NCI-H526 treated with DMSO at 0.1 percent for 48 hours (cell line): ENCODE results near the gene PSPH.
"Not testable (repeated sequence)": the region's sequence is repeated elsewhere in the genome, so short reads cannot be mapped to it uniquely, and the experiment has no call there.

Experiments used
- DNase-seq: peaks from one replicate; lab custom pipeline; 2025; lab: John Stamatoyannopoulos, UW

PSPH gene

GRCh38 chr7:56062382-56062781 lies 11.1 kb upstream of the PSPH start:
- DNase-seq, result no peak

- no peak for DNase-seq
Measured at GRCh38 chr7:56053993-56054392, 2.7 kb upstream of the PSPH start.

- no peak for DNase-seq
Measured at GRCh38 chr7:56053379-56053778, 2.1 kb upstream of the PSPH start.

- DNase-seq, result no peak
Measured at GRCh38 chr7:56051053-56051338, 248 bp downstream of the PSPH start.

- DNase-seq, result not testable (repeated sequence)
Measured at GRCh38 chr7:56048763-56049162, 2.5 kb downstream of the PSPH start.

GRCh38 chr7:56048245-56048644 lies 3.0 kb downstream of the PSPH start:
- DNase-seq, result no peak

GRCh38 chr7:56047446-56048116 lies 3.7 kb downstream of the PSPH start:
- not testable (repeated sequence) for DNase-seq

- no peak for DNase-seq
Measured at GRCh38 chr7:56046721-56047445, 4.4 kb downstream of the PSPH start.

- not testable (repeated sequence) for DNase-seq
Measured at GRCh38 chr7:56045758-56046157, 5.5 kb downstream of the PSPH start.

GRCh38 chr7:56040730-56041129 lies 10.5 kb downstream of the PSPH start:
- no peak for DNase-seq

GRCh38 chr7:56033671-56034432 lies 17.4 kb downstream of the PSPH start:
- peak; percentile 90 for DNase-seq

GRCh38 chr7:56032578-56032977 lies 18.7 kb downstream of the PSPH start:
- DNase-seq, result not testable (repeated sequence)

GRCh38 chr7:56031556-56031955 lies 19.7 kb downstream of the PSPH start:
- not testable (repeated sequence) for DNase-seq

- no peak for DNase-seq
Measured at GRCh38 chr7:56030340-56030739, 20.9 kb downstream of the PSPH start.

- DNase-seq, result no peak
Measured at GRCh38 chr7:56028942-56029630, 22.2 kb downstream of the PSPH start.

- no peak for DNase-seq
Measured at GRCh38 chr7:56026538-56026937, 24.7 kb downstream of the PSPH start.

- DNase-seq, result no peak
Measured at GRCh38 chr7:56023500-56023899, 27.7 kb downstream of the PSPH start.

- no peak for DNase-seq
Measured at GRCh38 chr7:56019501-56019900, 31.7 kb downstream of the PSPH start.

- DNase-seq, result not testable (repeated sequence)
Measured at GRCh38 chr7:56017015-56017414, 34.2 kb downstream of the PSPH start.

- DNase-seq, result peak; percentile 95
Measured at GRCh38 chr7:56009695-56010094, 41.5 kb downstream of the PSPH start.

GRCh38 chr7:56007891-56008290 lies 43.4 kb downstream of the PSPH start:
- DNase-seq, result no peak

- DNase-seq, result no peak
Measured at GRCh38 chr7:56007167-56007652, 44.0 kb downstream of the PSPH start.
